Type B pancreatic cell (in vitro differentiated cells): ENCODE data around the gene SPAG16. TPM values are rescaled to one million over a fixed set of nuclear protein-coding genes. Genes with fewer than 3 reads are reported as not detected.

Source experiments
- DNase-seq: peaks from one replicate; pipeline ENCODE4 v3.0.0; 2021; ENCODE audit warnings: mixed read lengths; ENCODE audit not compliant: unreplicated experiment; ENCODE audit errors: extremely low spot score
- H3K27ac Mint-ChIP-seq: 2 replicates; pipeline ENCODE4 v1.8.0; 2021; ENCODE audit warnings: mild to moderate bottlenecking, mixed read lengths
- H3K27me3 Mint-ChIP-seq: 2 replicates; pipeline ENCODE4 v1.8.0; 2021; ENCODE audit warnings: mixed read lengths
- H3K36me3 Mint-ChIP-seq: 2 replicates; pipeline ENCODE4 v1.8.0; 2021; ENCODE audit warnings: mixed read lengths
- H3K4me1 Mint-ChIP-seq: one replicate; pipeline ENCODE4 v1.8.0; 2021; ENCODE audit warnings: mixed read lengths; ENCODE audit not compliant: unreplicated experiment
- H3K4me3 Mint-ChIP-seq: 2 replicates; pipeline ENCODE4 v1.8.0; 2021; ENCODE audit warnings: mild to moderate bottlenecking, mixed read lengths
- H3K9me3 Mint-ChIP-seq: 2 replicates; pipeline ENCODE4 v1.8.0; 2021; ENCODE audit warnings: mixed read lengths
- CTCF ChIP-seq: fragments of 200-600 bp; sonication (generic); conservative IDR thresholded peaks from 2 replicates; pipeline ENCODE4 v1.5.0; 2021; ENCODE audit warnings: antibody characterized with exemption, mild to moderate bottlenecking
- microRNA-seq: library from miRNA; unstranded; fragments of <30 nt; microRNA quantifications from one replicate; pipeline ENCODE4, GENCODE V29; 2020
- total RNA-seq: library from RNA; stranded (reverse); gene quantifications from 2 replicates; pipeline ENCODE4 v1.2.1, GENCODE V29; 2021; ENCODE audit warnings: low replicate concordance

SPAG16 gene
- total RNA-seq, 1 donor from 2014 or later = 54.8 TPM

- no peaks in the 10 kb centered on the region for H3K27me3 Mint-ChIP-seq
- H3K4me1 Mint-ChIP-seq = no peaks in the 10 kb centered on the region
- no peak overlapping the region for H3K4me3 Mint-ChIP-seq
- DNase-seq = no peak
- no peak overlapping the region for H3K27ac Mint-ChIP-seq
- H3K36me3 Mint-ChIP-seq = no peaks in the 10 kb centered on the region
- no peak for TF ChIP-seq CTCF
- no peaks in the 10 kb centered on the region for H3K9me3 Mint-ChIP-seq
These were observed 1152.2 kb downstream of the SPAG16 start for GRCh38 chr2:214436470-214436869.

GRCh38 chr2:214450118-214450894 lies 1166.0 kb downstream of the SPAG16 start:
- Mint-ChIP-seq H3K9me3 (no peaks in the 10 kb centered on the region), H3K27ac (no peak overlapping the region), H3K4me3 (no peak overlapping the region), H3K27me3 (no peaks in the 10 kb centered on the region), H3K36me3 (no peaks in the 10 kb centered on the region), H3K4me1 (no peaks in the 10 kb centered on the region)
- no peak for TF ChIP-seq CTCF
- DNase-seq = no peak

DNA sequence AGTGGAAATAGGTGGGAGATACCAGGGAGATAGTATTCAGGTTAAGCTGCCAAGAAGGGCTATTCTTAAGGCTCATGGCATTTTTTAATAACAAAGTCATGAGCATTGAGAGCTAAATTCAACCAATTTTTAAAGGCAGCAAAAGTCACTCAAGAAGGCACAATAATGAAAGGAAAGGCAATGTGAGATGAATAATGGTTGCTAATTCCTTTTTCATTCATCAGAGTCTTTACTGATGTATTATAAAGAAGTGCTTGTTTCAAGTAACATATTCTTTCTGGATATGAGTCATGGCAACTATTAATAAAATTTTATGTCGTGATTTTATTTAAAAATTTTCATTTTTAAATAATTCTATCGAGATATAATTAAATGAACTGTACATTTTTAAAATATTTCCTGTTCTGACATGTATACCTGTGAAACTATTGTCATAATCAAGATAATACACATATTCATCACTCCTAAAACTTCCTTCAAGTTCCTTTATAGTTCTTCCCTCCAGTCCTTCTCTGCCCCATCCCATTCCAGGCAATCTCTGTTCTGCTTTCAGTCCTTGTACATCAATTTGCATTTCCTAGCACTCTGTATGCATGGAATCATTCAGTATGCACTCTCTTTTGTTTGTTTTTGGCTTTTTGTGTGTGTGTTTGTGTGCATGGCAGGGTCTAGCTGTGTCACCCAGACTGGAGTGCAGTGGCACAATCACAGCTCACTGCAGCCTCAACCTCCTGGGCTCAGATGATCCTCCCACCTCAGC lies 1167.4 kb downstream of the SPAG16 start:
- Mint-ChIP-seq H3K9me3 (no peaks in the 10 kb centered on the region), H3K4me1 (no peaks in the 10 kb centered on the region), H3K36me3 (no peaks in the 10 kb centered on the region), H3K27me3 (no peaks in the 10 kb centered on the region), H3K27ac (no peak overlapping the region), H3K4me3 (no peak overlapping the region)
- no peak for DNase-seq
- no peak for TF ChIP-seq CTCF

Small RNA genes within 50 kb of the gene (microRNA-seq; reads per million reads assigned to microRNA genes)
- not detected for gene MIR4438

Other genes with a start within 250 kb of the SPAG16 start
- 57.0 and 153 TPM in 2 replicates for gene IKZF2, start 132.9 kb upstream of the SPAG16 start, total RNA-seq